Hematopoietic multipotent progenitor cell treated with erythropoietin and hydrocortisone succinate and interleukin-3 and kit ligand, for 8 days (in vitro differentiated cells): Measurements from ENCODE around the gene E4F1.

ENCODE experiments used
- DNase-seq: peaks from one replicate; pipeline ENCODE4 v3.0.0-alpha.2; 2015

The E4F1 gene, protein sequence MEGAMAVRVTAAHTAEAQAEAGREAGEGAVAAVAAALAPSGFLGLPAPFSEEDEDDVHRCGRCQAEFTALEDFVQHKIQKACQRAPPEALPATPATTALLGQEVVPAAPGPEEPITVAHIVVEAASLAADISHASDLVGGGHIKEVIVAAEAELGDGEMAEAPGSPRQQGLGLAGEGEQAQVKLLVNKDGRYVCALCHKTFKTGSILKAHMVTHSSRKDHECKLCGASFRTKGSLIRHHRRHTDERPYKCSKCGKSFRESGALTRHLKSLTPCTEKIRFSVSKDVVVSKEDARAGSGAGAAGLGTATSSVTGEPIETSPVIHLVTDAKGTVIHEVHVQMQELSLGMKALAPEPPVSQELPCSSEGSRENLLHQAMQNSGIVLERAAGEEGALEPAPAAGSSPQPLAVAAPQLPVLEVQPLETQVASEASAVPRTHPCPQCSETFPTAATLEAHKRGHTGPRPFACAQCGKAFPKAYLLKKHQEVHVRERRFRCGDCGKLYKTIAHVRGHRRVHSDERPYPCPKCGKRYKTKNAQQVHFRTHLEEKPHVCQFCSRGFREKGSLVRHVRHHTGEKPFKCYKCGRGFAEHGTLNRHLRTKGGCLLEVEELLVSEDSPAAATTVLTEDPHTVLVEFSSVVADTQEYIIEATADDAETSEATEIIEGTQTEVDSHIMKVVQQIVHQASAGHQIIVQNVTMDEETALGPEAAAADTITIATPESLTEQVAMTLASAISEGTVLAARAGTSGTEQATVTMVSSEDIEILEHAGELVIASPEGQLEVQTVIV

GRCh38 chr16:2223221-2223941, at the start of gene E4F1:
E4F1 (plus strand) TSS chr16:2223591; CDS start chr16:2223614, 23 bp downstream.
- peak; percentile 99 for DNase-seq

DNA sequence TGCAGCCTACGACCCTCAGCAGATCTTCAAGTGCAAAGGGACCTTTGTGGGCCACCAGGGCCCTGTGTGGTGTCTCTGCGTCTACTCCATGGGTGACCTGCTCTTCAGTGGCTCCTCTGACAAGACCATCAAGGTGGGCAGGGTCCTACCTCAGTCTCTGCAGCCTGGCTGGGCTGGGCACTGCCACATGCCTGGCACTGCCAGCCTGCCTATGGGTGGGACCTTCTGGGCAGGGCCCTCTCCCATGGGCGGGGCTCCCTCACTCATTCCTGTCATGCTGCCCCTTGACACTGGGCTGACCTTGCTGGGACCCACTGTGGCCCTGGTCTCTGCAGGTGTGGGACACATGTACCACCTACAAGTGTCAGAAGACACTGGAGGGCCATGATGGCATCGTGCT, 49.5 kb upstream of the E4F1 start:
- no peak for DNase-seq

GRCh38 chr16:2174396-2175131, 48.8 kb upstream of the E4F1 start:
- DNase-seq = no peak

- no peak for DNase-seq
These were observed 47.9 kb upstream of the E4F1 start for GRCh38 chr16:2175454-2175853.

DNA sequence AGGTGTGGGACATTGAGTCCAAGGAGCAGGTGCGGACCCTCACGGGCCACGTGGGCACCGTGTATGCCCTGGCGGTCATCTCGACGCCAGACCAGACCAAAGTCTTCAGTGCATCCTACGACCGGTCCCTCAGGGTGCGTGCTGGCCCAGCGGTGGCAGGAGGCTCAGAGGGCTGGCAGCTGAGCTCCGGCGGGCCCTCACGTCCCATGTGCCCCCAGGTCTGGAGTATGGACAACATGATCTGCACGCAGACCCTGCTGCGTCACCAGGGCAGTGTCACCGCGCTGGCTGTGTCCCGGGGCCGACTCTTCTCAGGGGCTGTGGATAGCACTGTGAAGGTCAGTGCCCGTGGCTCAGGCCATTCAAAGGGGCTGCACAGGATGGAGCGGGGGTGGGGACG, 47.3 kb upstream of the E4F1 start:
- no peak for DNase-seq

GRCh38 chr16:2177101-2177500, 46.3 kb upstream of the E4F1 start:
- DNase-seq = no peak

DNA sequence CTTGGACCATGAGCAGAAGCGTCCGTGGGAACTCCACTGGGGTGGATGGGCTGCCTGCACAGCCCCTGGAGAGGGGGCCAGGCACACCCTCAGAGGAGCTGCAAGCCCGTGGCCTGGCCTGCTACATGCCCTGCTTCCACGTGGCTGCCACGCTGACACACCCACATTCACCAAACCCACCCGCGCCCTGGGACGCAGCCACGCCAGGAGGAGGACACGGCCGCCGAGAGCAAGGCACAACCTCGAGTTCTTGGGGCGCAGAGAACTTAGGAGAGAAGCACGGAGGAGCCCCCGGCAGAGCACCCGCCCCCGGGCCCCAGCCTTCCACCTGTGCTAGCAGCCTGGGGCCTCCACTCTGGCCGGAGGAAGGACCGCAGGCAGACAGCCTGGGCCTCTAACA, 45.8 kb upstream of the E4F1 start:
- DNase-seq = no peak

GRCh38 chr16:2178321-2179106, 44.9 kb upstream of the E4F1 start:
- peak; percentile 45 for DNase-seq

DNA sequence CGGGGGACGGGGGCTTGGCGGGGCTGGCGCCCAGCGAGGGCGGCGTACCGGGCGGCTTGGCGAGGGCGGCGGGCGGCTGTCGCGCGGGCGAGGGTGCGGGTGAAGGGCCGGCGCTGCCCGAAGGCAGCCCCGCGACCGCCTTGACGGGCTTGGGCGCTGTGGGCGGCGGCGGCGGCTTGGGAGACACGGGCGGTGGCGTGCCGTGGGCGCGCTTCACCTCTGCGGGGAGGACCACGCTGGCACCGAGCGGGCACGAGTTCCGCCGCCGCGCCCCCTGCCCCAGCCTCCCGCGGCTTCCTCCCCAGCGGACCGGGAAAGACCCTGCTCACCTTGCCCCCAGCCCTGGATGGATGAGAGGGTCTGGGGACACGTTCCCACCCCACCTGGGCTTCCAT, 44.3 kb upstream of the E4F1 start:
- DNase-seq = no peak

DNA sequence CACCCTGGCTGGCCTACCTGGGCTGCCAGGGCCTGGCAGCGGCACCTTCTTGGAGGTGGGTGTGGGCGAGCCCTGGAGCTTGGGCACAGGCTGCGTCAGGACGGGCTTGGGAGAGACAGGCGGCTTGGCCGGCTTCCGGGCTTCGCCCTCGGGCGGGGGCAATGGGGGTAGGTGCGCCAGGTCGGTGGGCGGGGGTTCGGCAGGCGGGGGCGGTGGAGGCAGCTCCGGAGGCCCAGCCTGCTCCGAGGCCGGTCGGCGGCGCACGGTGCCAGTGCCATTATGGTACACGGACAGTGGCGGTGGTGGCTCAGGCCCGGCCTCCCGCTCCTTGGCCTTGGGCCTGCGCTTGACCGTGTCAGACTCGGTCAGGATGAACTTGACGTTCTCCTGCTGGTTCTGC, 43.8 kb upstream of the E4F1 start:
- DNase-seq = no peak

DNA sequence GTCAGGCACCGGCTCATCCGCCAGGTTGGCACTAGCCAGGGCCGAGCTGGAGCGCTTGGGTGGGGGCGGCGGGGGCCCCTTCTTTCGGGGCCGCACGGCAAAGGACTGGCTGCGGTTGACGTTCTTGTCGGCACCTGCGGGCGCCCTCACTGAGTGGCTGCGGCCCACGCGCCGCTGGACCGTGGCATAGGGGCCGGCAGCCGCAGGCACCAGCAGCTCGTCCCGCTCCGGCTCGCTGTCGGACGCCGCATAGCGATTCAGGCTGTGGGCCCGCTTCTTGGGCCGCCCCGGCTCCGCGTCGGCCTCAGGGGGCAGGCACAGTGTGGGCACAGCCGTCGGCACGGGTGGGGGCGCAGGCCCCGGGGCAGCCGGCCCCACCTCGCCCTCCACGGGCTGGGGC, 42.9 kb upstream of the E4F1 start:
- no peak for DNase-seq

DNA sequence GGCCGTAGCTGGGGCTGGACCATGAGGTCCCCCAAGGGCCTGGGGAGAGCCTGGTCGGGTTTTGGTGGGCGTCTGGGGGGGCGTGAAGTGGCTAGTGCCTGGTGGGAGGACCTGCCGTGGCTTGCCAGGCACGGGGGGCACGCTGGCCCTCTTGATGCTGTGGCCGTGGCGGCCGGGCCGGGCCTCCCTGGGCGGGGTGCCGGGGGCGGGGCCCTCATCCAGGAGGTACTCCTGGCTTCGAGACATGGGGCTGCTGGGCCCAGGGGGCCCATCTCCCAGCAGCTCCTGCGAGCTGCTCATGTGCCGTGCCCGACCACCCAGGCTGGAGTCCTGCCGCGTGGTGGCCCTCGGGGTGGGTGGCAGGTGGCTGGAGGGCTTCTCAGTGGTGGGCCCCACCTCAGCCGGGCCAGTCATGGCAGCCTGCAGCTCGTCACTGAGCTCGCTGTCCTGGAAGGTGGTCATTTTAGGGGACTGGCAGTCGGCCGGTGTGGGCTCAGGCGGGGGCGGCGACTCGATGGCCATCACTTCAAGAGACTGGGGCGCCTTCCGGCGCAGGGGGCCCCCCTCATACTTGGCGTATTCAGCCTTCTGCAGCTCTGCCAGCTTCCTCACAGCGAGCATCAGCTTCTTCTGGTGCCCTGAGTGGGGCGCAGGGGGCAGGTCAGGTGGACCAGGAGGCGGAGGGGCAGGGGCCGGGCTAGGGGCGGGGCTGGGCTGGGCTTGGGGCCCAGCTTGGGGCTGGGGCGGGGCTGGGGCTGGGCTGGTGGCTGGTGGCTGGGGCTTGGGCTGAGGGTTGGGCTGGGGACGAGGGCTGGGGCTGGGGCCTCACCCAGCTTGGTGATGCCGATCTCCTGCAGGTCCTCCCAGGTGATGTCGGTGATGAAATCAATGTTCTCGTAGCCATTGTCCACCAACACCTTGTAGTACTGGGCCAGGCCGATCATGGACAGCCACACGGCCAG, 42.1 kb upstream of the E4F1 start:
- no peak for DNase-seq

DNA sequence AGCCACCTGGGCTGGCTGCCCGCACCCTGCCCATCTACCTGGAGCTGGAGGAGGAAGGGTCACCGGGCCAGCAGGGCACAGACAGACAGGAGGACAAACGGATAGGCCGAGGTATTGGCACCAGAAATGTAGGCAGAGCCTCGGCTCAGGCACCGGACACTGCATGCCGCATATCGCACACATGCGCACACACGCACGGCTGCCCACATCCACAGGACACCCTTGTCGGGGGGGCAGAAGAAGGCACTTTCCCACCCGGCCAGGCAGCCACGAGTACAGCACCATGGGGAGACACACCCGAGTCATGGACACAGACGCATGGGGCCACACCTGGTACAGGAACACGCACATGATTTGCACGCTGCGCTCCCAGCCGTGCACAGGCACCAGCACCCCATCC, 41.4 kb upstream of the E4F1 start:
- DNase-seq = no peak

DNA sequence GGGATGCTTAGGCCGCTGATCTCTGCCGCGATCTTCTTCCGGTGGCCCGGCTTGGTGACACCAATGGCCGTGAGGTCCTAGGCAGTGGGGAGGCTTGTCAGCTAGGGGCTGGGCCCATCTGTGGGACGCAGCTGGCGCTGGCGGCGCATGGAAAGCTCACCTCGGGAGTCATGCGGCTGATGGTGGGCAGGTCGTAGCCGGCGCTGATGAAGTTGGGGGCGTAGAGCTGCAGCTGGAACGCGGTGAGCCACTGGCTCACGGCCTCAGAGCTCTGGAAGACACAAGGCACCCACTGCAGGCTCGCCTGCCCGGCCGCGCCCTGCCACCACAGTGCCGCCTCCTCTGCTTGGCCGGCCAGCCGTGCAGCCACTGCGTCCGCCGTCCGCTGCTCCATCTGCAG, 39.7 kb upstream of the E4F1 start:
- no peak for DNase-seq

- DNase-seq = no peak
These were observed 39.0 kb upstream of the E4F1 start for GRCh38 chr16:2184346-2184745.

DNA sequence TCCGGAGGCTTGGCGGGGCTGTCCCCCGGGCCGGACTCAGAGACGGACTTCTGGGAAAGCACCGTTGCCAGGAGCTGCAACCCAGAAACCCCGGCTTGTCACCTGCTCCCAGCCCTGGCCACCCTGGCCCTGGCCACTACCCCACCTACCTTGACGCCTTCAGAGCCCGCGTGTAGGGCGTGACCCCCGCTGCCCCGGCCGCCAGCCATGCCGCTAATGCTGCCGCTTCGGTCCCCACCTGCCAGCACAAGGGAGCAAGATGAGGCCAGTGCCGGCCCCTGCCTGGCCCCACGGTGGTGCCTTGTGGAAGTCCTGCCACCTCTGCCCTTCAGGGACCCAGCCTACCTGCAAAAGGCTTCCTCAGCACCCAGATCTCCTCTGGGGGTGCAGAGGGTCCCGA, 38.4 kb upstream of the E4F1 start:
- DNase-seq = no peak

DNA sequence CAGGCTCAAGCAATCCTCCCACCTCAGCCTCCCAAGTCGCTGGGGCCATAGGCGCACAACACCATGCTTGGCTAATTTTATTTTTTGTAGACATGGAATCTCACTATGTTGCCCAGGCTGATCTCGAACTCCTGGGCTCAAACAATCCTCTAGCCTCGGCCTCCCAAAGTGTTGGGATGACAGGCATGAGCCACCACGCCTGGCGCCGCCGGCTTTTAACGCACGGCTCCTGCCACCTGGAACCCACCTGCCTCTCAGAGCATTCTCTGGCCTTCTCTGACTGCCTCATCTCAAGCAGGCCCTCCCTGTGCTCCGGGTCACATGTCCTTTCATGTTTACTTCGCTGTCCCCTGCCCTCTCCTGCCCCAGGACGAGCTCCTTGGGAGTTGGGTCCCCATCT, 37.3 kb upstream of the E4F1 start:
- no peak for DNase-seq

- DNase-seq = no peak
These were observed 36.9 kb upstream of the E4F1 start for GRCh38 chr16:2186505-2186904.

DNA sequence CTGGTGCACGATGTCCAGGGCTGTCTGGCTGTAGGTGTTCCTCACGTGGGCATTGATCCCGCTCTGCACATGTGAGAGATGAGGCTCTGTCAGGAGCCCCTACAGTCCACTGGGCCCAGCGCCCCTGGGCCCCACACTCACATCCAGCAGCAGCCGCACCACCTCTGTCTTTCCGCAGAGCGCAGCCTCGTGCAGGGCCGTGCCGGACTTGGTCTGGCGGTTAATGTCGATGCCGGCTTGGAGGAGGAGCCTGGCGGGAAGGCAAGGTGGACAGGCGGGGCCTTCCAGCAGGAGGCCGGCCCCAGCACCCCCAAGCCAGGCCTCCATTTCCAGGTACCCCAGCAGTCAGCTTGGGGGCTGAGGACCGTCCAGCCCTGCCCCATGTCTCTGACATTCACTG, 36.2 kb upstream of the E4F1 start:
- no peak for DNase-seq

GRCh38 chr16:2188395-2188794, 35.0 kb upstream of the E4F1 start:
- no peak for DNase-seq
